GM23338 (cell line): ENCODE measurements around the gene SOX1. TPM values are rescaled to one million over a fixed set of nuclear protein-coding genes. Genes with fewer than 3 reads are reported as not detected.

Experiments used
- ATAC-seq: fragments of 200-7000 bp; cut with Tn5 transposase; 3 replicates; pipeline ENCODE4 v1.9.1; 2020
- DNase-seq: peaks from one replicate; pipeline ENCODE4 v3.0.0-alpha.2; 2015; ENCODE audit warnings: low spot score
- H2AFZ ChIP-seq: fragments of 200-600 bp; sonication (generic); 2 replicates; pipeline ENCODE4 v1.8.0; 2016; ENCODE audit warnings: antibody characterized with exemption, mild to moderate bottlenecking, moderate library complexity
- H3F3A ChIP-seq: fragments of 200-600 bp; sonication (generic); replicated peaks from 2 replicates; pipeline ENCODE4 v1.8.0; 2017; ENCODE audit warnings: antibody characterized with exemption, mixed run types, low read depth
- H3K27ac ChIP-seq: fragments of 200-600 bp; sonication (generic); 2 replicates; pipeline ENCODE4 v1.6.1; 2016; ENCODE audit warnings: low read depth
- H3K27me3 ChIP-seq: fragments of 200-600 bp; sonication (generic); 2 replicates; pipeline ENCODE4 v1.8.0; 2016; ENCODE audit warnings: mild to moderate bottlenecking, mixed run types, moderate library complexity; ENCODE audit not compliant: insufficient read depth
- H3K36me3 ChIP-seq: fragments of 200-600 bp; sonication (generic); 2 replicates; pipeline ENCODE4 v1.8.0; 2016; ENCODE audit warnings: mild to moderate bottlenecking; ENCODE audit not compliant: insufficient read depth
- H3K4me1 ChIP-seq: fragments of 200-600 bp; sonication (generic); 2 replicates; pipeline ENCODE4 v1.8.0; 2016; ENCODE audit warnings: mild to moderate bottlenecking, moderate library complexity; ENCODE audit not compliant: insufficient read depth
- H3K4me2 ChIP-seq: fragments of 200-600 bp; sonication (generic); 2 replicates; pipeline ENCODE4 v1.7.1; 2017; ENCODE audit warnings: mixed run types
- H3K4me3 ChIP-seq: fragments of 200-600 bp; sonication (generic); 2 replicates; pipeline ENCODE4 v1.6.1; 2016; ENCODE audit warnings: mixed run types
- H3K79me2 ChIP-seq: fragments of 200-600 bp; sonication (generic); replicated peaks from 2 replicates; pipeline ENCODE4 v1.8.0; 2017; ENCODE audit warnings: mild to moderate bottlenecking; ENCODE audit not compliant: insufficient read depth
- H3K9me2 ChIP-seq: fragments of 200-600 bp; sonication (generic); 2 replicates; pipeline ENCODE4 v1.8.0; 2017; ENCODE audit not compliant: insufficient read depth
- H4K20me1 ChIP-seq: fragments of 200-600 bp; sonication (generic); replicated peaks from 2 replicates; pipeline ENCODE4 v1.8.0; 2017; ENCODE audit warnings: mild to moderate bottlenecking; ENCODE audit not compliant: insufficient read depth
- H3K27ac Mint-ChIP-seq: 2 replicates; pipeline ENCODE4 v1.8.0; 2020; ENCODE audit warnings: inconsistent platforms, mild to moderate bottlenecking, moderate library complexity, mixed read lengths
- H3K27me3 Mint-ChIP-seq: 3 replicates; pipeline ENCODE4 v1.8.0; 2022; ENCODE audit warnings: low read depth, mild to moderate bottlenecking, moderate library complexity, mixed read lengths, inconsistent platforms; ENCODE audit not compliant: insufficient read depth, poor library complexity
- H3K36me3 Mint-ChIP-seq: 3 replicates; pipeline ENCODE4 v1.8.0; 2021; ENCODE audit warnings: low read depth, mild to moderate bottlenecking, inconsistent platforms, moderate library complexity, mixed read lengths
- H3K4me1 Mint-ChIP-seq: 3 replicates; pipeline ENCODE4 v1.8.0; 2020; ENCODE audit warnings: mild to moderate bottlenecking, inconsistent platforms, mixed read lengths
- H3K4me3 Mint-ChIP-seq: 3 replicates; pipeline ENCODE4 v1.8.0; 2021; ENCODE audit warnings: moderate library complexity, mild to moderate bottlenecking, inconsistent platforms, mixed read lengths
- H3K9me3 Mint-ChIP-seq: 3 replicates; pipeline ENCODE4 v1.8.0; 2020; ENCODE audit warnings: moderate library complexity, mild to moderate bottlenecking, inconsistent platforms, mixed read lengths
- CREB1 ChIP-seq: fragments of 250-450 bp; sonication (Bioruptor Pico); IDR thresholded peaks from 2 replicates; pipeline ENCODE4 v1.5.0; 2020; ENCODE audit warnings: low read depth, mild to moderate bottlenecking, moderate library complexity
- CTCF ChIP-seq, 2 experiments: fragments of 200-600 bp in 1 of 2; sonication (generic) in 1 of 2; conservative IDR thresholded peaks; 2 replicates each; pipeline versions ENCODE4 v1.5.1 to v1.6.1; 2016 to 2017; ENCODE audit warnings: antibody characterized with exemption in 2 of 2, low read depth in 2 of 2, mild to moderate bottlenecking in 2 of 2, moderate library complexity in 1 of 2
- EZH2phosphoT487 ChIP-seq: fragments of 200-600 bp; sonication (generic); IDR thresholded peaks from one replicate; pipeline ENCODE4 v1.8.1; 2018; ENCODE audit warnings: antibody characterized with exemption; ENCODE audit not compliant: unreplicated experiment
- JUNB ChIP-seq: IDR thresholded peaks from one replicate; pipeline ENCODE4 v1.6.1; 2016; ENCODE audit warnings: antibody characterized with exemption; ENCODE audit not compliant: unreplicated experiment
- NANOG ChIP-seq: IDR thresholded peaks from 2 replicates; pipeline ENCODE4 v1.6.1; 2016; ENCODE audit warnings: antibody characterized with exemption, borderline replicate concordance
- POLR2AphosphoS5 ChIP-seq: IDR thresholded peaks from 2 replicates; pipeline ENCODE4 v1.6.1; 2016; ENCODE audit warnings: antibody characterized with exemption, low read depth
- ZNF114 ChIP-seq: fragments of 250-450 bp; sonication (Bioruptor Pico); IDR thresholded peaks from 2 replicates; pipeline ENCODE4 v1.5.0; 2020; ENCODE audit warnings: mild to moderate bottlenecking, moderate library complexity
- ZNF331 ChIP-seq: fragments of 250-450 bp; sonication (Bioruptor Pico); IDR thresholded peaks from 2 replicates; pipeline ENCODE4 v1.5.0; 2020; ENCODE audit warnings: low read depth, mild to moderate bottlenecking, moderate library complexity
- polyA plus RNA-seq: library from polyadenylated mRNA; unstranded; fragments of >200 nt; fragmentation: Nextera tagmentation; extraction: Ambion mirVana; gene quantifications from 2 replicates; pipeline ENCODE4 v1.2.1, GENCODE V29; 2016
- total RNA-seq: library from RNA; depleted of rRNA; stranded (reverse); fragments of >200 nt; shearing (Covaris generic); gene quantifications from 2 replicates; pipeline ENCODE4 v1.2.3, GENCODE V29; 2014
- TF ChIP-seq, protein P1 (sequence below): fragments of 250-450 bp; sonication (Bioruptor Pico); IDR thresholded peaks from 2 replicates; pipeline ENCODE4 v1.5.0; 2020; ENCODE audit warnings: mild to moderate bottlenecking, moderate library complexity
- TF ChIP-seq, protein P2 (sequence below): IDR thresholded peaks from 2 replicates; pipeline ENCODE4 v1.6.1; 2016; ENCODE audit warnings: antibody characterized with exemption

Gene SOX1
- total and polyA plus RNA-seq, 2 experiments from 2014 or later = 0.10 to 0.17 TPM

- peaks cover 10% of the 10 kb centered on the region for H3K27me3 Mint-ChIP-seq
Measured at GRCh38 chr13:112028481-112028880, 38.5 kb upstream of the SOX1 start.

GRCh38 chr13:112029143-112029542 is 37.8 kb upstream of the SOX1 start:
- H3F3A ChIP-seq = no peaks in the 10 kb centered on the region
- Mint-ChIP-seq H3K9me3 (peaks cover 12% of the 10 kb centered on the region), H3K4me3 (no peak overlapping the region), H3K27me3 (peaks cover 10% of the 10 kb centered on the region), H3K36me3 (peaks cover 4% of the 10 kb centered on the region; the same call in 1 of the 3 replicates), H3K4me1 (peaks cover 5% of the 10 kb centered on the region; the same call in 2 of the 3 replicates), H3K27ac (no peak overlapping the region)
- H2AFZ ChIP-seq = no peak overlapping the region
- H3K4me3 ChIP-seq = no peak overlapping the region
- no peaks in the 10 kb centered on the region; the same call in 1 of the 2 replicates for H3K9me2 ChIP-seq
- ATAC-seq = no peak
- TF ChIP-seq ZNF331 (CRISPR knock-in tag) (no peak), EZH2phosphoT487 (no peak), POLR2AphosphoS5 (no peak), CTCF (conservative IDR thresholded peaks at IDR 0.05; ENCODE audit: low read depth in 2 of 2) (no peak), CREB1 (CRISPR knock-in tag) (no peak), NANOG (no peak)
- TF ChIP-seq, protein P1, sequence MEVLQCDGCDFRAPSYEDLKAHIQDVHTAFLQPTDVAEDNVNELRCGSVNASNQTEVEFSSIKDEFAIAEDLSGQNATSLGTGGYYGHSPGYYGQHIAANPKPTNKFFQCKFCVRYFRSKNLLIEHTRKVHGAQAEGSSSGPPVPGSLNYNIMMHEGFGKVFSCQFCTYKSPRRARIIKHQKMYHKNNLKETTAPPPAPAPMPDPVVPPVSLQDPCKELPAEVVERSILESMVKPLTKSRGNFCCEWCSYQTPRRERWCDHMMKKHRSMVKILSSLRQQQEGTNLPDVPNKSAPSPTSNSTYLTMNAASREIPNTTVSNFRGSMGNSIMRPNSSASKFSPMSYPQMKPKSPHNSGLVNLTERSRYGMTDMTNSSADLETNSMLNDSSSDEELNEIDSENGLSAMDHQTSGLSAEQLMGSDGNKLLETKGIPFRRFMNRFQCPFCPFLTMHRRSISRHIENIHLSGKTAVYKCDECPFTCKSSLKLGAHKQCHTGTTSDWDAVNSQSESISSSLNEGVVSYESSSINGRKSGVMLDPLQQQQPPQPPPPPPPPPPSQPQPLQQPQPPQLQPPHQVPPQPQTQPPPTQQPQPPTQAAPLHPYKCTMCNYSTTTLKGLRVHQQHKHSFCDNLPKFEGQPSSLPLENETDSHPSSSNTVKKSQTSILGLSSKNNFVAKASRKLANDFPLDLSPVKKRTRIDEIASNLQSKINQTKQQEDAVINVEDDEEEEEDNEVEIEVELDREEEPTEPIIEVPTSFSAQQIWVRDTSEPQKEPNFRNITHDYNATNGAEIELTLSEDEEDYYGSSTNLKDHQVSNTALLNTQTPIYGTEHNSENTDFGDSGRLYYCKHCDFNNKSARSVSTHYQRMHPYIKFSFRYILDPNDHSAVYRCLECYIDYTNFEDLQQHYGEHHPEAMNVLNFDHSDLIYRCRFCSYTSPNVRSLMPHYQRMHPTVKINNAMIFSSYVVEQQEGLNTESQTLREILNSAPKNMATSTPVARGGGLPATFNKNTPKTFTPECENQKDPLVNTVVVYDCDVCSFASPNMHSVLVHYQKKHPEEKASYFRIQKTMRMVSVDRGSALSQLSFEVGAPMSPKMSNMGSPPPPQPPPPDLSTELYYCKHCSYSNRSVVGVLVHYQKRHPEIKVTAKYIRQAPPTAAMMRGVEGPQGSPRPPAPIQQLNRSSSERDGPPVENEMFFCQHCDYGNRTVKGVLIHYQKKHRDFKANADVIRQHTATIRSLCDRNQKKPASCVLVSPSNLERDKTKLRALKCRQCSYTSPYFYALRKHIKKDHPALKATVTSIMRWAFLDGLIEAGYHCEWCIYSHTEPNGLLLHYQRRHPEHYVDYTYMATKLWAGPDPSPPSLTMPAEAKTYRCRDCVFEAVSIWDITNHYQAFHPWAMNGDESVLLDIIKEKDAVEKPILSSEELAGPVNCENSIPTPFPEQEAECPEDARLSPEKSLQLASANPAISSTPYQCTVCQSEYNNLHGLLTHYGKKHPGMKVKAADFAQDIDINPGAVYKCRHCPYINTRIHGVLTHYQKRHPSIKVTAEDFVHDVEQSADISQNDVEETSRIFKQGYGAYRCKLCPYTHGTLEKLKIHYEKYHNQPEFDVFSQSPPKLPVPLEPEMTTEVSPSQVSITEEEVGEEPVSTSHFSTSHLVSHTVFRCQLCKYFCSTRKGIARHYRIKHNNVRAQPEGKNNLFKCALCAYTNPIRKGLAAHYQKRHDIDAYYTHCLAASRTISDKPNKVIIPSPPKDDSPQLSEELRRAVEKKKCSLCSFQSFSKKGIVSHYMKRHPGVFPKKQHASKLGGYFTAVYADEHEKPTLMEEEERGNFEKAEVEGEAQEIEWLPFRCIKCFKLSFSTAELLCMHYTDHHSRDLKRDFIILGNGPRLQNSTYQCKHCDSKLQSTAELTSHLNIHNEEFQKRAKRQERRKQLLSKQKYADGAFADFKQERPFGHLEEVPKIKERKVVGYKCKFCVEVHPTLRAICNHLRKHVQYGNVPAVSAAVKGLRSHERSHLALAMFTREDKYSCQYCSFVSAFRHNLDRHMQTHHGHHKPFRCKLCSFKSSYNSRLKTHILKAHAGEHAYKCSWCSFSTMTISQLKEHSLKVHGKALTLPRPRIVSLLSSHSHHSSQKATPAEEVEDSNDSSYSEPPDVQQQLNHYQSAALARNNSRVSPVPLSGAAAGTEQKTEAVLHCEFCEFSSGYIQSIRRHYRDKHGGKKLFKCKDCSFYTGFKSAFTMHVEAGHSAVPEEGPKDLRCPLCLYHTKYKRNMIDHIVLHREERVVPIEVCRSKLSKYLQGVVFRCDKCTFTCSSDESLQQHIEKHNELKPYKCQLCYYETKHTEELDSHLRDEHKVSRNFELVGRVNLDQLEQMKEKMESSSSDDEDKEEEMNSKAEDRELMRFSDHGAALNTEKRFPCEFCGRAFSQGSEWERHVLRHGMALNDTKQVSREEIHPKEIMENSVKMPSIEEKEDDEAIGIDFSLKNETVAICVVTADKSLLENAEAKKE (CRISPR knock-in tag) = no peak
- TF ChIP-seq, protein P2, sequence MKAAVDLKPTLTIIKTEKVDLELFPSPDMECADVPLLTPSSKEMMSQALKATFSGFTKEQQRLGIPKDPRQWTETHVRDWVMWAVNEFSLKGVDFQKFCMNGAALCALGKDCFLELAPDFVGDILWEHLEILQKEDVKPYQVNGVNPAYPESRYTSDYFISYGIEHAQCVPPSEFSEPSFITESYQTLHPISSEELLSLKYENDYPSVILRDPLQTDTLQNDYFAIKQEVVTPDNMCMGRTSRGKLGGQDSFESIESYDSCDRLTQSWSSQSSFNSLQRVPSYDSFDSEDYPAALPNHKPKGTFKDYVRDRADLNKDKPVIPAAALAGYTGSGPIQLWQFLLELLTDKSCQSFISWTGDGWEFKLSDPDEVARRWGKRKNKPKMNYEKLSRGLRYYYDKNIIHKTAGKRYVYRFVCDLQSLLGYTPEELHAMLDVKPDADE = no peak
- no peak overlapping the region for H3K27ac ChIP-seq
- H4K20me1 ChIP-seq = no peaks in the 10 kb centered on the region
- H3K4me1 ChIP-seq = no peaks in the 10 kb centered on the region
- H3K27me3 ChIP-seq = no peaks in the 10 kb centered on the region
- DNase-seq = no peak
- no peaks in the 10 kb centered on the region for H3K36me3 ChIP-seq
- H3K79me2 ChIP-seq = no peaks in the 10 kb centered on the region
- H3K4me2 ChIP-seq = no peak overlapping the region

More at GRCh38 chr13:112028481-112028880, 38.5 kb upstream of the SOX1 start:
- no peaks in the 10 kb centered on the region for H4K20me1 ChIP-seq
- H2AFZ ChIP-seq = no peak overlapping the region
- peaks cover 5% of the 10 kb centered on the region; the same call in 2 of the 3 replicates for H3K4me1 Mint-ChIP-seq
- no peaks in the 10 kb centered on the region for H3F3A ChIP-seq
- H3K36me3 Mint-ChIP-seq = peaks cover 4% of the 10 kb centered on the region; the same call in 1 of the 3 replicates
- peaks cover 12% of the 10 kb centered on the region for H3K9me3 Mint-ChIP-seq
- H3K36me3 ChIP-seq = no peaks in the 10 kb centered on the region
- DNase-seq = no peak
- H3K4me1 ChIP-seq = no peaks in the 10 kb centered on the region
- no peak overlapping the region for H3K4me3 Mint-ChIP-seq
- H3K27ac Mint-ChIP-seq = no peak overlapping the region
- no peak for ATAC-seq
- no peaks in the 10 kb centered on the region for H3K27me3 ChIP-seq
- no peak overlapping the region for H3K27ac ChIP-seq
- TF ChIP-seq ZNF114 (CRISPR knock-in tag) (no peak), POLR2AphosphoS5 (no peak), JUNB (no peak)
- H3K79me2 ChIP-seq = no peaks in the 10 kb centered on the region
- H3K4me3 ChIP-seq = no peak overlapping the region
- no peaks in the 10 kb centered on the region; the same call in 1 of the 2 replicates for H3K9me2 ChIP-seq
- no peak overlapping the region for H3K4me2 ChIP-seq
